ENCODE measurements around the gene MAP2K2.

GRCh38 chr19:4093643-4094175, 30.2 kb downstream of the MAP2K2 start:
- no peak for TF ChIP-seq CTCF (IDR thresholded peaks at IDR 0.05; ENCODE audit: extremely low read depth in 1 of 2, insufficient read depth in 1 of 2, low read depth in 1 of 2, low read length in 2 of 2)
- no peak for TF ChIP-seq EZH2 (IDR thresholded peaks at IDR 0.05; ENCODE audit: borderline replicate concordance, low read depth, low read length, severe bottlenecking)
- no peak for TF ChIP-seq POLR2AphosphoS5 (IDR thresholded peaks at IDR 0.05; ENCODE audit: insufficient read depth, low read depth, low read length)
- no peak for TF ChIP-seq JUN (IDR thresholded peaks at IDR 0.05; ENCODE audit: borderline replicate concordance, insufficient read depth, insufficient read length, low read depth)
- no peak for TF ChIP-seq MAX (IDR thresholded peaks at IDR 0.05; ENCODE audit: insufficient read depth, insufficient read length)

Measured in endothelial cell of umbilical vein (primary cell).